ENCODE results near the gene MGA.
A peak's percentile ranks its signal among the peaks of the same experiment; 100 is the strongest.

The MGA gene

GRCh38 chr15:41629883-41630282 lies 30.3 kb upstream of the MGA start:
- no peak for TF ChIP-seq CTCF (IDR thresholded peaks at IDR 0.05; ENCODE audit: insufficient read depth, low read depth, low read length, missing control alignments)
- H3K4me3 ChIP-seq (ENCODE audit: low read length), result no peak overlapping the region
- no peak for DNase-seq (ENCODE audit: low read depth)

- no peak for TF ChIP-seq CTCF (IDR thresholded peaks at IDR 0.05; ENCODE audit: insufficient read depth, low read depth, low read length, missing control alignments)
- no peak overlapping the region for H3K4me3 ChIP-seq (ENCODE audit: low read length)
- no peak for DNase-seq (ENCODE audit: low read depth)
These were observed 29.5 kb upstream of the MGA start for GRCh38 chr15:41630616-41631217.

- peak; percentile 79 for DNase-seq (ENCODE audit: low read depth)
- H3K4me3 ChIP-seq (ENCODE audit: low read length), result no peak overlapping the region
- no peak for TF ChIP-seq CTCF (IDR thresholded peaks at IDR 0.05; ENCODE audit: insufficient read depth, low read depth, low read length, missing control alignments)
These were observed 28.2 kb upstream of the MGA start for GRCh38 chr15:41631880-41632470.

- no peak for DNase-seq (ENCODE audit: low read depth)
- no peak for TF ChIP-seq CTCF (IDR thresholded peaks at IDR 0.05; ENCODE audit: insufficient read depth, low read depth, low read length, missing control alignments)
- no peak overlapping the region for H3K4me3 ChIP-seq (ENCODE audit: low read length)
These were observed 26.6 kb upstream of the MGA start for GRCh38 chr15:41633609-41634008.

- no peak for TF ChIP-seq CTCF (IDR thresholded peaks at IDR 0.05; ENCODE audit: insufficient read depth, low read depth, low read length, missing control alignments)
- no peak for DNase-seq (ENCODE audit: low read depth)
- no peak overlapping the region for H3K4me3 ChIP-seq (ENCODE audit: low read length)
These were observed 26.1 kb upstream of the MGA start for GRCh38 chr15:41634072-41634626.

- no peak overlapping the region for H3K4me3 ChIP-seq (ENCODE audit: low read length)
- no peak for TF ChIP-seq CTCF (IDR thresholded peaks at IDR 0.05; ENCODE audit: insufficient read depth, low read depth, low read length, missing control alignments)
- no peak for DNase-seq (ENCODE audit: low read depth)
These were observed 23.1 kb upstream of the MGA start for GRCh38 chr15:41637086-41637485.

GRCh38 chr15:41640985-41641384 lies 19.2 kb upstream of the MGA start:
- H3K4me3 ChIP-seq (ENCODE audit: low read length), result no peak overlapping the region
- no peak for TF ChIP-seq CTCF (IDR thresholded peaks at IDR 0.05; ENCODE audit: insufficient read depth, low read depth, low read length, missing control alignments)
- DNase-seq (ENCODE audit: low read depth), result no peak

Measured in epithelial cell of esophagus (primary cell).